ENCODE measurements around the gene GPR132.
"Not testable (repeated sequence)": the region's sequence is repeated elsewhere in the genome, so short reads cannot be mapped to it uniquely, and the experiment has no call there.

GPR132 gene

GRCh38 chr14:105075379-105076295 lies 10.4 kb upstream of the GPR132 start:
- no peak for DNase-seq (ENCODE audit: low read depth in 2 of 2)

- no peak for DNase-seq (ENCODE audit: low read depth in 2 of 2)
Observed at GRCh38 chr14:105074601-105075053, 9.4 kb upstream of the GPR132 start.

- DNase-seq (ENCODE audit: low read depth in 2 of 2): no peak
Observed at GRCh38 chr14:105073720-105074600, 8.7 kb upstream of the GPR132 start.

- DNase-seq (ENCODE audit: low read depth in 2 of 2): no peak
Observed at GRCh38 chr14:105072892-105073719, 7.9 kb upstream of the GPR132 start.

- DNase-seq (ENCODE audit: low read depth in 2 of 2): no peak
Observed at GRCh38 chr14:105072381-105072861, 7.2 kb upstream of the GPR132 start.

- no peak for DNase-seq (ENCODE audit: low read depth in 2 of 2)
Observed at GRCh38 chr14:105071942-105072341, 6.7 kb upstream of the GPR132 start.

- no peak for DNase-seq (ENCODE audit: low read depth in 2 of 2)
Observed at GRCh38 chr14:105071326-105071725, 6.1 kb upstream of the GPR132 start.

GRCh38 chr14:105070760-105071137 lies 5.5 kb upstream of the GPR132 start:
- no peak for DNase-seq (ENCODE audit: low read depth in 2 of 2)

- no peak for DNase-seq (ENCODE audit: low read depth in 2 of 2)
Observed at GRCh38 chr14:105069871-105070759, 4.9 kb upstream of the GPR132 start.

GRCh38 chr14:105069522-105069870 lies 4.3 kb upstream of the GPR132 start:
- DNase-seq (ENCODE audit: low read depth in 2 of 2): no peak

- DNase-seq (ENCODE audit: low read depth in 2 of 2): no peak
Observed at GRCh38 chr14:105068818-105069217, 3.6 kb upstream of the GPR132 start.

- no peak for DNase-seq (ENCODE audit: low read depth in 2 of 2)
Observed at GRCh38 chr14:105067969-105068301, 2.7 kb upstream of the GPR132 start.

GRCh38 chr14:105067140-105067968 lies 2.1 kb upstream of the GPR132 start:
- DNase-seq (ENCODE audit: low read depth in 2 of 2): peak in 1 of 2 donors; percentile 37

GRCh38 chr14:105066240-105067071 lies 1.2 kb upstream of the GPR132 start:
- DNase-seq (ENCODE audit: low read depth in 2 of 2): no peak

- DNase-seq (ENCODE audit: low read depth in 2 of 2): no peak
Observed at GRCh38 chr14:105064721-105065143, 498 bp downstream of the GPR132 start.

GRCh38 chr14:105064001-105064400 lies 1.2 kb downstream of the GPR132 start:
- DNase-seq (ENCODE audit: low read depth in 2 of 2): no peak

- DNase-seq (ENCODE audit: low read depth in 2 of 2): not testable (repeated sequence)
Observed at GRCh38 chr14:105063506-105063905, 1.7 kb downstream of the GPR132 start.

- DNase-seq (ENCODE audit: low read depth in 2 of 2): no peak
Observed at GRCh38 chr14:105063056-105063455, 2.2 kb downstream of the GPR132 start.

GRCh38 chr14:105062048-105062433 lies 3.2 kb downstream of the GPR132 start:
- no peak for DNase-seq (ENCODE audit: low read depth in 2 of 2)
